Transverse colon (tissue), 4 donors: ENCODE measurements around the gene DDX39B.
"Not testable (repeated sequence)": the region's sequence is repeated elsewhere in the genome, so short reads cannot be mapped to it uniquely, and the experiment has no call there.

Source experiments
- EP300 ChIP-seq: sonication (generic); formaldehyde crosslinking; IDR thresholded peaks from one replicate; pipeline ENCODE4 v1.6.1; 2017; ENCODE audit warnings: antibody characterized with exemption, low read depth
- POLR2A ChIP-seq: fragments of 450-650 bp; IDR thresholded peaks from one replicate; pipeline ENCODE4 v1.6.1; 2016; ENCODE audit warnings: antibody characterized with exemption, mild to moderate bottlenecking, moderate library complexity
- POLR2AphosphoS5 ChIP-seq, 3 donors: sonication (generic); formaldehyde crosslinking; IDR thresholded peaks; one replicate each; pipeline ENCODE4 v1.6.1; 2016; ENCODE audit warnings: antibody characterized with exemption in 3 of 3
- TF ChIP-seq, protein P1 (sequence below), 5 experiments: fragments of 200-600 bp in 3 of 5; fragments of 450-650 bp in 2 of 5; sonication (generic) in 3 of 5; IDR thresholded peaks; 1 replicate in 2 of 5; 2 replicates in 3 of 5; pipeline ENCODE4 v1.5.1; 2016 to 2017; ENCODE audit warnings: antibody characterized with exemption in 5 of 5, inconsistent platforms in 3 of 5, mild to moderate bottlenecking in 2 of 5, moderate library complexity in 1 of 5

GRCh38 chr6:31496826-31497225 is 45.0 kb downstream of the DDX39B start:
- TF ChIP-seq, protein P1, sequence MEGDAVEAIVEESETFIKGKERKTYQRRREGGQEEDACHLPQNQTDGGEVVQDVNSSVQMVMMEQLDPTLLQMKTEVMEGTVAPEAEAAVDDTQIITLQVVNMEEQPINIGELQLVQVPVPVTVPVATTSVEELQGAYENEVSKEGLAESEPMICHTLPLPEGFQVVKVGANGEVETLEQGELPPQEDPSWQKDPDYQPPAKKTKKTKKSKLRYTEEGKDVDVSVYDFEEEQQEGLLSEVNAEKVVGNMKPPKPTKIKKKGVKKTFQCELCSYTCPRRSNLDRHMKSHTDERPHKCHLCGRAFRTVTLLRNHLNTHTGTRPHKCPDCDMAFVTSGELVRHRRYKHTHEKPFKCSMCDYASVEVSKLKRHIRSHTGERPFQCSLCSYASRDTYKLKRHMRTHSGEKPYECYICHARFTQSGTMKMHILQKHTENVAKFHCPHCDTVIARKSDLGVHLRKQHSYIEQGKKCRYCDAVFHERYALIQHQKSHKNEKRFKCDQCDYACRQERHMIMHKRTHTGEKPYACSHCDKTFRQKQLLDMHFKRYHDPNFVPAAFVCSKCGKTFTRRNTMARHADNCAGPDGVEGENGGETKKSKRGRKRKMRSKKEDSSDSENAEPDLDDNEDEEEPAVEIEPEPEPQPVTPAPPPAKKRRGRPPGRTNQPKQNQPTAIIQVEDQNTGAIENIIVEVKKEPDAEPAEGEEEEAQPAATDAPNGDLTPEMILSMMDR (IDR thresholded peaks at IDR 0.05), result not testable (repeated sequence)
- not testable (repeated sequence) for TF ChIP-seq POLR2A; POLR2AphosphoS5 (IDR thresholded peaks at IDR 0.05); EP300
